Measurements from ENCODE around the gene TBX10.
"Not testable (repeated sequence)": the region's sequence is repeated elsewhere in the genome, so short reads cannot be mapped to it uniquely, and the experiment has no call there.

TBX10 gene

DNA sequence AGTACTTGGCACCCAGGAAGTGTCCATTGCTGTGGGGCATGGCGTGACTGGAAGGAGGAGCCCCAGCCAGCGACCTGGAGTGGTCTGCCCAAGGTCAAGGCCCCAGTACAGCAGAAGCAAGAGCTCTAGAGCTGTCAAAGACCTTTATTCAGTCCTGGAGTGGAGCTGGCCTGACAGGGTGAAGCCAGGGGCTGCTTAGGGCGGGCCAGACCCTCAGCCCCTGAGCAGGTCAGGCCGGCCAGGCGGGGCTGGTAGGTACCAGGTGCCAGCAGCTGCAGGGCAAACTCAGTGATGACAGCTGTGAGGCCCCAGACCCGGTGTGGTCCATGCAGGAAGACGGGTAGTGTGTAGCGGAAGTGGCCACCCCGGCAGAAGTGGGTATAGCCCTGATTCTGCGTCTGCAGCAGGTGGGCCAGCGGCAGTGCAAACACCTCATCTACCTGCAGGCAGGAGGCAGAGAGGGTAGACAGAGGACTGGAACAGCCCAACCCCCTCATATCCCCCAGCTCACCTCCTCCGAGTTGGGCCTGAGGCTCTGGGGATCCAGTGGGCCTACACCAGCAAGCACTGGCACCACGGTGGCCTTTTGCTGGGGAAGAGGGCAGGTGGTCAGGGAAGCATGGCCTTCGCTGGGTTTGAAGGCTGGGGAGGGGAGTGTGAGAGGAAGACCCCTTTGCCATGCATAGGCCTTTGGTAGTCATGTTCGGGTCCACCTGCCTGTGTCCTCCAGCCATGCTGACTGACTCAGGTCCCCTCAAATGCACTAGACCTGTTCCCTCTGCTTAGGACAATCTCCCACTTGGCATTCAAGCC is 11.5 kb downstream of the TBX10 start:
- Histone ChIP-seq H3K79me2 (ENCODE audit: low read length) (peaks cover 12% of the 10 kb centered on the region), H2AFZ (ENCODE audit: low read length) (peak overlapping the region; percentile 97), H3K9ac (ENCODE audit: low read length) (peak overlapping the region; percentile 95), H3K9me3 (replicated peaks; ENCODE audit: insufficient read depth, low read length) (no peaks in the 10 kb centered on the region), H4K20me1 (ENCODE audit: insufficient read depth, low read length) (no peaks in the 10 kb centered on the region), H3K4me1 (ENCODE audit: low read length) (peaks cover 17% of the 10 kb centered on the region), H3K36me3 (replicated peaks; ENCODE audit: insufficient read depth, low read length) (no peaks in the 10 kb centered on the region), H3K4me3 (ENCODE audit: low read length) (peak overlapping the region; percentile 91), H3K9me2 (replicated peaks; ENCODE audit: insufficient read depth, low read length) (no peaks in the 10 kb centered on the region), H3K4me2 (ENCODE audit: low read depth, low read length) (peak overlapping the region; percentile 100), H3K27me3 (replicated peaks; ENCODE audit: insufficient read depth, low read length) (no peaks in the 10 kb centered on the region), H3F3A (ENCODE audit: insufficient read depth, low read length) (peaks cover 14% of the 10 kb centered on the region; the same call in 1 of the 2 replicates), H3K27ac (ENCODE audit: low read length) (no peak overlapping the region)
- no peak for DNase-seq
- TF ChIP-seq EZH2 (optimal IDR thresholded peaks at IDR 0.05; ENCODE audit: low read depth, low read length) (no peak), EZH2phosphoT487 (IDR thresholded peaks at IDR 0.05; ENCODE audit: low read length) (no peak)
- TF ChIP-seq, protein P1, sequence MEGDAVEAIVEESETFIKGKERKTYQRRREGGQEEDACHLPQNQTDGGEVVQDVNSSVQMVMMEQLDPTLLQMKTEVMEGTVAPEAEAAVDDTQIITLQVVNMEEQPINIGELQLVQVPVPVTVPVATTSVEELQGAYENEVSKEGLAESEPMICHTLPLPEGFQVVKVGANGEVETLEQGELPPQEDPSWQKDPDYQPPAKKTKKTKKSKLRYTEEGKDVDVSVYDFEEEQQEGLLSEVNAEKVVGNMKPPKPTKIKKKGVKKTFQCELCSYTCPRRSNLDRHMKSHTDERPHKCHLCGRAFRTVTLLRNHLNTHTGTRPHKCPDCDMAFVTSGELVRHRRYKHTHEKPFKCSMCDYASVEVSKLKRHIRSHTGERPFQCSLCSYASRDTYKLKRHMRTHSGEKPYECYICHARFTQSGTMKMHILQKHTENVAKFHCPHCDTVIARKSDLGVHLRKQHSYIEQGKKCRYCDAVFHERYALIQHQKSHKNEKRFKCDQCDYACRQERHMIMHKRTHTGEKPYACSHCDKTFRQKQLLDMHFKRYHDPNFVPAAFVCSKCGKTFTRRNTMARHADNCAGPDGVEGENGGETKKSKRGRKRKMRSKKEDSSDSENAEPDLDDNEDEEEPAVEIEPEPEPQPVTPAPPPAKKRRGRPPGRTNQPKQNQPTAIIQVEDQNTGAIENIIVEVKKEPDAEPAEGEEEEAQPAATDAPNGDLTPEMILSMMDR (IDR thresholded peaks at IDR 0.05; ENCODE audit: low read length) = no peak

DNA sequence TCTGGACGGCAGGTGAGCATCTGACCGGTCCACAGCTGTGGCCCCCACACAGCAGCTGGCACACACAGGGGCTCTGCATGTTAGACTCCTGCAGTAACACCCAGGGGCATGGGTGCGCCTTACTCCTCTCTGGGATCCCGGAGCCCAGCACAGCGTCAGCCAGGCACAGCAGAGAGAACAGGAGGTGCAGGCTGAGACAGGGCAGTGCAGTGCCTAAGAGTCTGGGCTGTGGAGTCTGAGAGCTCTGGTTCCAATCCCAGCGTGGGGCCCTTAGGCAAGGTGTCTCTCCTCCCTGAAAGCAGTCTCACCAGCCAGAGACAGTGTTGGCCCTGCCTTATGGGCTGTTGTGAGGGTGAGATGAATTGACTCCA is 12.1 kb downstream of the TBX10 start:
- no peaks in the 10 kb centered on the region for H4K20me1 ChIP-seq (ENCODE audit: insufficient read depth, low read length)
- no peak for DNase-seq
- H3F3A ChIP-seq (ENCODE audit: insufficient read depth, low read length) = peaks cover 14% of the 10 kb centered on the region; the same call in 1 of the 2 replicates
- no peaks in the 10 kb centered on the region for H3K9me2 ChIP-seq (replicated peaks; ENCODE audit: insufficient read depth, low read length)
- H3K9me3 ChIP-seq (replicated peaks; ENCODE audit: insufficient read depth, low read length) = no peaks in the 10 kb centered on the region
- no peak overlapping the region for H3K9ac ChIP-seq (ENCODE audit: low read length)
- H3K79me2 ChIP-seq (ENCODE audit: low read length) = peaks cover 12% of the 10 kb centered on the region
- peaks cover 17% of the 10 kb centered on the region for H3K4me1 ChIP-seq (ENCODE audit: low read length)
- no peaks in the 10 kb centered on the region for H3K36me3 ChIP-seq (replicated peaks; ENCODE audit: insufficient read depth, low read length)
- H3K27me3 ChIP-seq (replicated peaks; ENCODE audit: insufficient read depth, low read length) = no peaks in the 10 kb centered on the region
- TF ChIP-seq EZH2 (optimal IDR thresholded peaks at IDR 0.05; ENCODE audit: low read depth, low read length) = no peak
- TF ChIP-seq EZH2phosphoT487 (IDR thresholded peaks at IDR 0.05; ENCODE audit: low read length) = no peak
- TF ChIP-seq, protein P1 (IDR thresholded peaks at IDR 0.05; ENCODE audit: low read length) = no peak
- no peak overlapping the region for H3K4me2 ChIP-seq (ENCODE audit: low read depth, low read length)
- no peak overlapping the region for H3K4me3 ChIP-seq (ENCODE audit: low read length)
- H3K27ac ChIP-seq (ENCODE audit: low read length) = no peak overlapping the region
- H2AFZ ChIP-seq (ENCODE audit: low read length) = no peak overlapping the region

DNA sequence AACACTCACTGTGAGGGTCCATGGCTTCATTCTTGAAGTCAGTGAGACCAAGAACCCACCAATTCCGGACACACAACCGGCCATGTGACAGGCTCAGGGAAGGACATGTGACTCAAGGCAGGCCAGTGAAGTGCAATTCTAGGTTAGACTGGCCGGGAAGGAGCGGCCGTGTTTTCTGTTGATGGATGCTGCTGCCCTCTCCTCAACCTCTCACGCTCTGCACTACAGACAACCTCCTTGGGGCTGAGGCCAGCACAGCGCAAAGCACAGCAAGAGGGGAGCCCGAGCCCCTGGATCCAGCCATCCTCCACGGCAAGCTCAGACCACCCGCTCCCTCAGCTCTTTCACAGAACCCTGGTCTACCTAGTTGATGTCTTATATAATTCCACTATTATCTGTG is 12.6 kb downstream of the TBX10 start:
- H3K9ac ChIP-seq (ENCODE audit: low read length) = no peak overlapping the region
- peaks cover 17% of the 10 kb centered on the region for H3K4me1 ChIP-seq (ENCODE audit: low read length)
- DNase-seq = no peak
- no peaks in the 10 kb centered on the region for H3K9me2 ChIP-seq (replicated peaks; ENCODE audit: insufficient read depth, low read length)
- peaks cover 12% of the 10 kb centered on the region for H3K79me2 ChIP-seq (ENCODE audit: low read length)
- no peaks in the 10 kb centered on the region for H3K27me3 ChIP-seq (replicated peaks; ENCODE audit: insufficient read depth, low read length)
- H3K4me3 ChIP-seq (ENCODE audit: low read length) = no peak overlapping the region
- H2AFZ ChIP-seq (ENCODE audit: low read length) = no peak overlapping the region
- no peaks in the 10 kb centered on the region for H4K20me1 ChIP-seq (ENCODE audit: insufficient read depth, low read length)
- no peak overlapping the region for H3K4me2 ChIP-seq (ENCODE audit: low read depth, low read length)
- no peak overlapping the region for H3K27ac ChIP-seq (ENCODE audit: low read length)
- H3F3A ChIP-seq (ENCODE audit: insufficient read depth, low read length) = peaks cover 14% of the 10 kb centered on the region; the same call in 1 of the 2 replicates
- H3K9me3 ChIP-seq (replicated peaks; ENCODE audit: insufficient read depth, low read length) = no peaks in the 10 kb centered on the region
- TF ChIP-seq EZH2 (optimal IDR thresholded peaks at IDR 0.05; ENCODE audit: low read depth, low read length) (no peak), EZH2phosphoT487 (IDR thresholded peaks at IDR 0.05; ENCODE audit: low read length) (no peak)
- TF ChIP-seq, protein P1 (IDR thresholded peaks at IDR 0.05; ENCODE audit: low read length) = no peak
- no peaks in the 10 kb centered on the region for H3K36me3 ChIP-seq (replicated peaks; ENCODE audit: insufficient read depth, low read length)

DNA sequence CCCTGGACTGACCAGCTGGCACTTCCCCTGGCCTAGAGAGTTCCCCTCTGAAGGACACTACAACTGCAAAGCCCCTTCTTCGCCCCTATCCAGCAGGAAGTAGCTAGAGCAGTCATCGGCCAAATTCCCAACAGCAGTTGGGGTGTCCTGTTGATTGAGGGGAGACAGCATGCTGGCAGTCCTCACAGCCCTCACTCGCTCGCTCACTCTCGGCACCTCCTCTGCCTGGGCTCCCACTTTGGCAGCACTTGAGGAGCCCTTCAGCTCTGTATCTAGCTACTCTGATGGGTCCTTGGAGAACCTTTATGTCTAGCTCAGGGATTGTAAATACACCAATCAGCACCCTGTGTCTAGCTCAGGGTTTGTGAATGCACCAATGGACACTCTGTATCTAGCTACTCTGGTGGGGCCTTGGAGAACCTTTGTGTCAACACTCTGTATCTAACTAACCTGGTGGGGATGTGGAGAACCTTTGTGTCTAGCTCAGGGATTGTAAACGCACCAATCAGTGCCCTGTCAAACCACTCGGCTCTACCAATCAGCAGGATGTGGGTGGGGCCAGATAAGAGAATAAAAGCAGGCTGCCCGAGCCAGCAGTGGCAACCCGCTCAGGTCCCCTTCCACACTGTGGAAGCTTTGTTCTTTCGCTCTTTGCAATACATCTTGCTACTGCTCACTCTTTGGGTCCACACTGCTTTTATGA is 13.3 kb downstream of the TBX10 start:
- not testable (repeated sequence) for H2AFZ ChIP-seq (ENCODE audit: low read length); DNase-seq; H3K9me3 ChIP-seq (replicated peaks; ENCODE audit: insufficient read depth, low read length); H3K27ac ChIP-seq (ENCODE audit: low read length); H3K4me3 ChIP-seq (ENCODE audit: low read length); H3K4me2 ChIP-seq (ENCODE audit: low read depth, low read length); H3K36me3 ChIP-seq (replicated peaks; ENCODE audit: insufficient read depth, low read length); H3K9me2 ChIP-seq (replicated peaks; ENCODE audit: insufficient read depth, low read length); H3K27me3 ChIP-seq (replicated peaks; ENCODE audit: insufficient read depth, low read length); H3K9ac ChIP-seq (ENCODE audit: low read length); H4K20me1 ChIP-seq (ENCODE audit: insufficient read depth, low read length)
- H3K4me1 ChIP-seq (ENCODE audit: low read length) = peaks cover 16% of the 10 kb centered on the region
- peaks cover 14% of the 10 kb centered on the region; the same call in 1 of the 2 replicates for H3F3A ChIP-seq (ENCODE audit: insufficient read depth, low read length)
- peaks cover 12% of the 10 kb centered on the region for H3K79me2 ChIP-seq (ENCODE audit: low read length)

DNA sequence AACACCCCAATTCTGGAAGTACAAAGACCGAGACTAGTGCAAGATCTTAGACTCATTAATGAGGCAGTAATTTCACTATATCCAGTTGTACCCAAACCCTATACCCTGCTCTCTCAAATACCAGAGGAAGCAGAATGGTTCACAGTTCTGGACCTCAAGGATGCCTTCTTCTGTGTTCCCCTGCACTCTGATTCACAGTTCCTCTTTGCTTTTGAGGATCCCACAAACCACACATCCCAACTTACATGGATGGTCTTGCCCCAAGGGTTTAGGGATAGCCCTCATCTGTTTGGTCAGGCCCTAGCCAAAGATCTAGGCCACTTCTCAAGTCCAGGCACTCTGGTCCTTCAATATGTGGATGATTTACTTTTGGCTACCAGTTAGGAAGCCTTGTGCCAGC is 15.8 kb downstream of the TBX10 start:
- H3K9me3 ChIP-seq (replicated peaks; ENCODE audit: insufficient read depth, low read length); H3K4me2 ChIP-seq (ENCODE audit: low read depth, low read length); H3K79me2 ChIP-seq (ENCODE audit: low read length); H2AFZ ChIP-seq (ENCODE audit: low read length); H3K27me3 ChIP-seq (replicated peaks; ENCODE audit: insufficient read depth, low read length); H4K20me1 ChIP-seq (ENCODE audit: insufficient read depth, low read length); H3K4me3 ChIP-seq (ENCODE audit: low read length); H3K9me2 ChIP-seq (replicated peaks; ENCODE audit: insufficient read depth, low read length); H3K4me1 ChIP-seq (ENCODE audit: low read length); H3K36me3 ChIP-seq (replicated peaks; ENCODE audit: insufficient read depth, low read length); DNase-seq; H3K27ac ChIP-seq (ENCODE audit: low read length); H3K9ac ChIP-seq (ENCODE audit: low read length); H3F3A ChIP-seq (ENCODE audit: insufficient read depth, low read length): not testable (repeated sequence)
